ENCODE results near the gene C2orf72. TPM values are rescaled to one million over a fixed set of nuclear protein-coding genes. Genes with fewer than 3 reads are reported as not detected.

Gene C2orf72
- total and polyA plus RNA-seq, 10 of the 15 experiments (the other 5 are each of a cell fraction or from before 2014, with no cell fraction given), result under 0.01 to 0.29 (median 0.10) TPM; not detected in 6

DNA sequence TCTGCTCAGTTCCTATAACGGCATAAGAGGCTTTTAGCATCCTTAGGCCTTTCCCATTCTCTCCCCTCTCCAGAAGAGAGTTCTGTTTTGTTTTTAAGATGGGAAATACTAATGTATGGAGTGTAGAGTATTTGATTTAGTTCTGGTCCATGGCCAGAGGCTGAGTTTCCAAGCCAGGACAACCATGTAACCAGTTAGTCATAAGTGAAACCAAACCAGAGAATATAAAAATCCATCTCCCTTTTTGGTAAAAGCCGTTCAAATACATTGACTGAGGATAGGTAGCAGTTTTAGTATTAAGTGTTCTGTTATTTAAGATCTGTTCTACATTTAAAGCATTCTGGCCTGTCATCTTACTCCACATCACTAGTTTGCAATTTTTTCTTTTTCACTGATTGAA, 22.4 kb downstream of the C2orf72 start:
- Histone ChIP-seq H4K20me1 (ENCODE audit: control insufficient read depth, insufficient read depth) (0 out of 2 replicates have a peak, but pooled peaks cover 3% of the 10 kb centered on the region), H3K27me3 (replicated peaks in 1 of 2; ENCODE audit: control insufficient read depth in 2 of 2, insufficient read depth in 2 of 2, low read length in 1 of 2) (no peaks in the 10 kb centered on the region), H3K36me3 (ENCODE audit: control insufficient read depth in 2 of 2, insufficient read depth in 2 of 2, low read length in 1 of 2) (peaks cover 0 to 15% of the 10 kb centered on the region in 2 experiments; a peak in 1 of 4 replicates), H3K4me1 (ENCODE audit: control insufficient read depth, insufficient read depth, low read length) (no peaks in the 10 kb centered on the region), H3K9ac (ENCODE audit: control insufficient read depth, insufficient read depth, low read length) (no peak overlapping the region), H3K27ac (ENCODE audit: control insufficient read depth, insufficient read depth) (no peak overlapping the region), H3K9me3 (replicated peaks; ENCODE audit: control insufficient read depth, insufficient read depth, low read length) (no peaks in the 10 kb centered on the region), H3K4me3 (peak overlapping the region; percentile 11; the same call in 1 of the 2 replicates), H3K4me2 (ENCODE audit: control insufficient read depth, insufficient read depth) (no peak overlapping the region), H3K79me2 (ENCODE audit: control insufficient read depth, insufficient read depth, low read length) (peaks cover 46% of the 10 kb centered on the region), H2AFZ (ENCODE audit: control insufficient read depth, low read depth, low read length) (no peak overlapping the region)
- FAIRE-seq (no peak), ATAC-seq (no peak), DNase-seq (ENCODE audit: low read depth, low spot score) (no peak)
- SMC1A ChIA-PET (ENCODE audit: uncharacterized antibody, unreplicated experiment), result no interaction called here
- BruUV-seq (replicated peaks), result no TSS peak
- CTCF ChIA-PET, result interaction anchor here (2.8 to 3.5 kb wide), 3 partner anchors 12 to 236 kb away, joined by 6 to 16 read pairs (median 9); no protein-coding TSS in a partner anchor
- in situ Hi-C loops (cut with MboI), result no loop called here
- 45% methylated on average over 2 of the region's 2 CpGs for WGBS (ENCODE audit: insufficient coverage, insufficient replicate concordance, low lambda C conversion rate, missing lambda C conversion rate)
- intact Hi-C loops (cut with micrococcal nuclease; ENCODE audit: unreplicated experiment), result no loop called here
- POLR2A ChIA-PET, result no interaction called here
- RAD21 ChIA-PET (ENCODE audit: unreplicated experiment), result no interaction called here
- no peak for TF ChIP-seq KAT2A (conservative IDR thresholded peaks at IDR 0.05; ENCODE audit: control insufficient read depth, low read depth, low read length)
- no peak for TF ChIP-seq TCF12 (IDR thresholded peaks at IDR 0.05; ENCODE audit: low read depth, low read length)
- no peak for TF ChIP-seq RELA (IDR thresholded peaks at IDR 0.05; ENCODE audit: borderline replicate concordance, partially characterized antibody)
- TF ChIP-seq, protein P1, sequence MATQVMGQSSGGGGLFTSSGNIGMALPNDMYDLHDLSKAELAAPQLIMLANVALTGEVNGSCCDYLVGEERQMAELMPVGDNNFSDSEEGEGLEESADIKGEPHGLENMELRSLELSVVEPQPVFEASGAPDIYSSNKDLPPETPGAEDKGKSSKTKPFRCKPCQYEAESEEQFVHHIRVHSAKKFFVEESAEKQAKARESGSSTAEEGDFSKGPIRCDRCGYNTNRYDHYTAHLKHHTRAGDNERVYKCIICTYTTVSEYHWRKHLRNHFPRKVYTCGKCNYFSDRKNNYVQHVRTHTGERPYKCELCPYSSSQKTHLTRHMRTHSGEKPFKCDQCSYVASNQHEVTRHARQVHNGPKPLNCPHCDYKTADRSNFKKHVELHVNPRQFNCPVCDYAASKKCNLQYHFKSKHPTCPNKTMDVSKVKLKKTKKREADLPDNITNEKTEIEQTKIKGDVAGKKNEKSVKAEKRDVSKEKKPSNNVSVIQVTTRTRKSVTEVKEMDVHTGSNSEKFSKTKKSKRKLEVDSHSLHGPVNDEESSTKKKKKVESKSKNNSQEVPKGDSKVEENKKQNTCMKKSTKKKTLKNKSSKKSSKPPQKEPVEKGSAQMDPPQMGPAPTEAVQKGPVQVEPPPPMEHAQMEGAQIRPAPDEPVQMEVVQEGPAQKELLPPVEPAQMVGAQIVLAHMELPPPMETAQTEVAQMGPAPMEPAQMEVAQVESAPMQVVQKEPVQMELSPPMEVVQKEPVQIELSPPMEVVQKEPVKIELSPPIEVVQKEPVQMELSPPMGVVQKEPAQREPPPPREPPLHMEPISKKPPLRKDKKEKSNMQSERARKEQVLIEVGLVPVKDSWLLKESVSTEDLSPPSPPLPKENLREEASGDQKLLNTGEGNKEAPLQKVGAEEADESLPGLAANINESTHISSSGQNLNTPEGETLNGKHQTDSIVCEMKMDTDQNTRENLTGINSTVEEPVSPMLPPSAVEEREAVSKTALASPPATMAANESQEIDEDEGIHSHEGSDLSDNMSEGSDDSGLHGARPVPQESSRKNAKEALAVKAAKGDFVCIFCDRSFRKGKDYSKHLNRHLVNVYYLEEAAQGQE (IDR thresholded peaks at IDR 0.05; ENCODE audit: low read depth, low read length), result no peak
- TF ChIP-seq CBX3 (IDR thresholded peaks at IDR 0.05; ENCODE audit: borderline replicate concordance, low read depth), result no peak
- no peak for TF ChIP-seq PAX8 (IDR thresholded peaks at IDR 0.05)
- TF ChIP-seq E2F8 (IDR thresholded peaks at IDR 0.05; ENCODE audit: low read depth, partially characterized antibody), result no peak
- TF ChIP-seq, protein P2, sequence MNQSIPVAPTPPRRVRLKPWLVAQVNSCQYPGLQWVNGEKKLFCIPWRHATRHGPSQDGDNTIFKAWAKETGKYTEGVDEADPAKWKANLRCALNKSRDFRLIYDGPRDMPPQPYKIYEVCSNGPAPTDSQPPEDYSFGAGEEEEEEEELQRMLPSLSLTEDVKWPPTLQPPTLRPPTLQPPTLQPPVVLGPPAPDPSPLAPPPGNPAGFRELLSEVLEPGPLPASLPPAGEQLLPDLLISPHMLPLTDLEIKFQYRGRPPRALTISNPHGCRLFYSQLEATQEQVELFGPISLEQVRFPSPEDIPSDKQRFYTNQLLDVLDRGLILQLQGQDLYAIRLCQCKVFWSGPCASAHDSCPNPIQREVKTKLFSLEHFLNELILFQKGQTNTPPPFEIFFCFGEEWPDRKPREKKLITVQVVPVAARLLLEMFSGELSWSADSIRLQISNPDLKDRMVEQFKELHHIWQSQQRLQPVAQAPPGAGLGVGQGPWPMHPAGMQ (IDR thresholded peaks at IDR 0.05; ENCODE audit: borderline replicate concordance), result no peak
- no peak for TF ChIP-seq RAD21 (IDR thresholded peaks at IDR 0.05; ENCODE audit: insufficient read depth, low read depth, low read length)
- TF ChIP-seq ZNF217 (IDR thresholded peaks at IDR 0.05), result no peak
- no peak for TF ChIP-seq ETV6 (conservative IDR thresholded peaks at IDR 0.05 in 1 of 2, IDR thresholded peaks at IDR 0.05 in 1 of 2; ENCODE audit: borderline replicate concordance in 1 of 2, low read depth in 1 of 2)
- TF ChIP-seq ZBED1 (IDR thresholded peaks at IDR 0.05; ENCODE audit: borderline replicate concordance), result no peak

All from GM12878 (cell line).